Right atrium auricular region (tissue), 2 donors: ENCODE data around the gene DCTN1. TPM values are rescaled to one million over a fixed set of nuclear protein-coding genes. Genes with fewer than 3 reads are reported as not detected.
A peak's percentile ranks its signal among the peaks of the same experiment; 100 is the strongest.
"Not testable (repeated sequence)": the region's sequence is repeated elsewhere in the genome, so short reads cannot be mapped to it uniquely, and the experiment has no call there.

Source experiments
- DNase-seq: peaks from one replicate; pipeline ENCODE4 v3.0.0-alpha.2; 2019; ENCODE audit warnings: low spot score
- H3K27ac ChIP-seq, 2 donors: fragments of 200-600 bp; sonication (generic); 1 replicate in 1 of 2; 2 replicates in 1 of 2; pipeline ENCODE4 v1.5.1; 2016 to 2019
- H3K27me3 ChIP-seq, 2 donors: fragments of 200-600 bp; sonication (generic); one replicate each; pipeline versions ENCODE4 v1.5.1 to v1.6.0; 2017 to 2019
- H3K36me3 ChIP-seq: fragments of 200-600 bp; sonication (generic); one replicate; pipeline ENCODE4 v1.5.1; 2016
- H3K4me1 ChIP-seq, 2 donors: fragments of 200-600 bp; sonication (generic); one replicate each; pipeline versions ENCODE4 v1.5.1 to v1.6.0; 2017 to 2019
- H3K4me3 ChIP-seq, 2 donors: fragments of 200-600 bp; sonication (generic); 1 replicate in 1 of 2; 2 replicates in 1 of 2; pipeline ENCODE4 v1.5.1; 2017 to 2019; ENCODE audit warnings: mild to moderate bottlenecking in 1 of 2, moderate library complexity in 1 of 2
- H3K9me3 ChIP-seq, 2 donors: fragments of 200-600 bp; sonication (generic); one replicate each; pipeline ENCODE4 v1.5.1; 2019
- total RNA-seq, 2 donors: library from RNA; depleted of rRNA; stranded (reverse); fragments of >200 nt; gene quantifications; one replicate each; pipeline ENCODE4 v1.1.0, GENCODE V29; 2016
- TF ChIP-seq, protein P1 (sequence below), 2 donors: fragments of 200-600 bp; sonication (generic); IDR thresholded peaks; one replicate each; pipeline ENCODE4 v1.5.1; 2019; ENCODE audit warnings: antibody characterized with exemption in 2 of 2

DCTN1 gene
- total RNA-seq, 2 donors from 2014 or later: 86.5 to 102 TPM

DNA sequence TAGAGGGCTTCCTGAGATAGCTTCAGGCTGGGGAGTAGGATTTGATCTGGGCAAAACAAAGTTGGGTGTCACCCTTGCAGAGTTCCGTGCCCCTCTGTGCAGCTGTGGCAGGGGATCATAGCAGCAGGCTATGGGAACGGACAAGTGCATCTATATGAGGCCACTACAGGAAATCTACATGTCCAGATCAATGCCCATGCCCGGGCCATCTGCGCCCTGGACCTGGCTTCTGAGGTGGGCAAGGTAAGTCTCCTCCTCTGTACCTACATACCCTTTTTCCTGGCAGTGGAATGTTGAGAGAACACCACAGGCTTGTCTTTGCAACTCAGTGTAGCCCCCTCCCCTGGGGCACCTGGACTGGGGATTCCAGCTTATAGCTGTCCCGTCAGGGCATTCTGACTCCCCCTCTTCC lies 44.9 kb upstream of the DCTN1 start:
- Histone ChIP-seq H3K4me1 (peaks cover 0 to 13% of the 10 kb centered on the region in 2 donors), H3K27me3 (no peaks in the 10 kb centered on the region), H3K4me3 (no peak overlapping the region), H3K9me3 (no peaks in the 10 kb centered on the region), H3K27ac (no peak overlapping the region), H3K36me3 (peaks cover 38% of the 10 kb centered on the region)
- TF ChIP-seq, protein P1, sequence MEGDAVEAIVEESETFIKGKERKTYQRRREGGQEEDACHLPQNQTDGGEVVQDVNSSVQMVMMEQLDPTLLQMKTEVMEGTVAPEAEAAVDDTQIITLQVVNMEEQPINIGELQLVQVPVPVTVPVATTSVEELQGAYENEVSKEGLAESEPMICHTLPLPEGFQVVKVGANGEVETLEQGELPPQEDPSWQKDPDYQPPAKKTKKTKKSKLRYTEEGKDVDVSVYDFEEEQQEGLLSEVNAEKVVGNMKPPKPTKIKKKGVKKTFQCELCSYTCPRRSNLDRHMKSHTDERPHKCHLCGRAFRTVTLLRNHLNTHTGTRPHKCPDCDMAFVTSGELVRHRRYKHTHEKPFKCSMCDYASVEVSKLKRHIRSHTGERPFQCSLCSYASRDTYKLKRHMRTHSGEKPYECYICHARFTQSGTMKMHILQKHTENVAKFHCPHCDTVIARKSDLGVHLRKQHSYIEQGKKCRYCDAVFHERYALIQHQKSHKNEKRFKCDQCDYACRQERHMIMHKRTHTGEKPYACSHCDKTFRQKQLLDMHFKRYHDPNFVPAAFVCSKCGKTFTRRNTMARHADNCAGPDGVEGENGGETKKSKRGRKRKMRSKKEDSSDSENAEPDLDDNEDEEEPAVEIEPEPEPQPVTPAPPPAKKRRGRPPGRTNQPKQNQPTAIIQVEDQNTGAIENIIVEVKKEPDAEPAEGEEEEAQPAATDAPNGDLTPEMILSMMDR (IDR thresholded peaks at IDR 0.05): no peak
- no peak for DNase-seq

DNA sequence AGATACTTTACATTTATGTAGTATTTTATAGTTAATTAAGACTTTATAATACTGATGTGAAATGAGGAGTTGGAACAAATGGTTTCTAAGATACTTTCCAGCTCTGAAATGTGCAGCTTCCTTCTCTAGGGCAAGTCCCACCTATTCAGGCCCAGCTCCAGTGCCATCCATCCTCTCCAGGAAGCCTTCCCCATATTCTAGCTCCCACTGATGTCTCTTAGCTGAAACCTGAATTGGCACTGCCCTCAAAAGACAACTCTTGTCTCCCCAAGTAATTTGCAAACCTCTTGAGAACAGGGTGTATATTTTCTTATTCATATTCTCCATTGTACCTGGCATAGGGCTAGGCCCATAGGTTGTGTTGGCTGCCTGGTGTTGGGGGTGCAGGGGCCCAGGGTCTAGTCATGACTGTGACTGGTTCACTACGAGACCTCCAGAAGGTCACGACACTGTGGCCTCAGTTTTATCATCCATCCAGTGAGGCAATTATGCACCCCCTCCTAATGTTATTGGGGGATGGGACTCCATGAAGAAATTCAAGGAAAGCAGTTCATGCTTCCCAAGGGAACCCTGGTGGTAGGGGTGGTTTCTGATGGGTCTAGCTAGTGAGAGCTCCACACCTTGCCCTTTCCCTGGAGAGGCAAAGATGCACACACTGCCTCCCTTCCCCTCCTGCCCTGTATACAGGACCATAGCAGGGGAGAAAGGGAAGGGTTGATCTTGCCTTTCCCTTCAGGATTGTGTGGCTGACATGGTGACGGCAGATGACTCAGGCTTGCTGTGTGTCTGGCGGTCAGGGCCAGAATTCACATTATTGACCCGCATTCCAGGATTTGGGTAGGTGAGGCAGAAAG lies 44.3 kb upstream of the DCTN1 start:
- no peak for DNase-seq
- TF ChIP-seq, protein P1 (IDR thresholded peaks at IDR 0.05): no peak
- no peaks in the 10 kb centered on the region for H3K9me3 ChIP-seq
- peaks cover 32% of the 10 kb centered on the region for H3K36me3 ChIP-seq
- no peaks in the 10 kb centered on the region for H3K27me3 ChIP-seq
- no peak overlapping the region for H3K4me3 ChIP-seq
- H3K27ac ChIP-seq: no peak overlapping the region
- peaks cover 0 to 13% of the 10 kb centered on the region in 2 donors for H3K4me1 ChIP-seq

DNA sequence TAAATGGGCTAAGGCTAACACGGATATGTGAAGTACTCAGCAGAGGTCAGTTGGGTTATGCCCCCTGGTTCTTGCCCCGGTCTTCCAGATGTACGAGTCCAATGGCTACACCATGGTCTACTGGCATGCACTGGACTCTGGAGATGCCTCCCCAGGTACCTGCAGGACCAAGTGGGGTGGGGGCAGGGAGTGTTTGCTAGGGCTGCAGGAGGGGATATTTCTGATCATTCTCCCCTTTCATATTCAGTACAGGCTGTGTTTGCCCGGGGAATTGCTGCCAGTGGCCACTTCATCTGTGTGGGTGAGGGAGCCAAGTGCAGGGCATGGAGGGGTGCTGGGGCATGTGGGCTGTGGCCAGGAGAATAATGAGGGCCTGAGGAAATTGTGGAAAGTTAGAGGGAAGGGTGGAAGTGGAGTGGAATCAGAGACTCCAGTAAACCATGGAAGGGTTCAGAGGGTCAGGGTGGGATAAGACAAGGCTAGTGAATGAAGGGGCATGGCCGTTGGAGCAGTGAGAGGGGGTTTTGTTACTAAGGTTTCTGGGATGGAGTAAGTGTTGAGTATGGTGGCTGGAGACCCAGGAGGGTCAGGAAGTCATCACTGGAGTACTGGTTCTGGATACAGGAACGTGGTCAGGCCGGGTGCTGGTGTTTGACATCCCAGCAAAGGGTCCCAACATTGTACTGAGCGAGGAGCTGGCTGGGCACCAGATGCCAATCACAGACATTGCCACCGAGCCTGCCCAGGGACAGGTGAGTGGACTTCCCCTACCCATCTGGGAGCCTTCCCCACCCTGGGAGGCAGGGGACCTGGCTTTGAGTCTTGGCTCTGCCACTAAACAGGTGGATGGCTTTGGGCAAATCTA lies 43.4 kb upstream of the DCTN1 start:
- Histone ChIP-seq H3K27ac (no peak overlapping the region), H3K4me3 (no peak overlapping the region), H3K27me3 (no peaks in the 10 kb centered on the region), H3K4me1 (peaks cover 0 to 17% of the 10 kb centered on the region in 2 donors), H3K36me3 (peaks cover 23% of the 10 kb centered on the region), H3K9me3 (no peaks in the 10 kb centered on the region)
- TF ChIP-seq, protein P1 (IDR thresholded peaks at IDR 0.05): no peak
- no peak for DNase-seq

DNA sequence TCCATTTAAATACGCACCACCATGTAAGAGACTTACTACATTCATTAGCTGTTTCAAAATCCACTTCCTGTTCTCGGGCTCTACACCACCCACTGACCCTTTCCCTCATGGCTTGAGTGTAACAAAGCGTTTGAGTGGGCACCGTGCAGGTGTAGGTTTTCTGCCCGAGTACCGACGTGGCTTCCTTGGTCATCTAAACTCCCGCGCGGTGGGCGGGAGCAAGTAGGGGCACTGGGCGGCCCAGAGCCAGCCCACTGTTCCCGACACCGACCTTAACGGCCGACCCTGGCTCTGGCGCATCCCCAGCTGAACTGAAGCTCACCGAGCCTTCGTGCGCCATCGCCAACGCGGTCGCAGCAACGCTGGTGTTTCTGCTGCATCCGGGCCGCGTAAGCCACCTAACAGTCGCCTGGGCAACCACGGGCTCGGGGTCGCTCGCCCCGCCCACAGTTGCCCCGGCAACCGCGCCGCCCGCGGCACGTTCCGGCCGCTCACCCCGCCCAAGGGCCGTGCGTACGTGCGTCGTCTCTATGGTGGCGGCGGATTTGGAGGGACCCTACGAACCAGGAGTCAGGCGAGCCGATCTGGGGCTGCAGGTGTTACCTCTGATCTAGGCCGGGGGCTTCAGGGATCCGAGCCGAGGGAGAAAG lies 41.2 kb upstream of the DCTN1 start, which contains the start of the genes C2orf81 and WDR54:
Gene C2orf81 (minus strand): TSS at position 399 of the 650 bp plus-strand sequence. CDS start 59 bp downstream, at position 340.
Gene WDR54 (plus strand): TSS at position 510 of the 650 bp plus-strand sequence. CDS start 424 bp downstream, outside the sequence.
- peak within 1 kb of the TSS; percentile 49 to 64 for H3K4me3 ChIP-seq
- peak within 1 kb of the TSS; percentile 57 to 61 for H3K27ac ChIP-seq
- H3K4me1 ChIP-seq: peaks cover 0 to 22% of the 10 kb centered on the region in 2 donors
- H3K36me3 ChIP-seq: peaks cover 7% of the 10 kb centered on the region
- H3K9me3 ChIP-seq: no peaks in the 10 kb centered on the region
- no peaks in the 10 kb centered on the region for H3K27me3 ChIP-seq
- TF ChIP-seq, protein P1 (IDR thresholded peaks at IDR 0.05): no peak
- DNase-seq: peak; percentile 87

DNA sequence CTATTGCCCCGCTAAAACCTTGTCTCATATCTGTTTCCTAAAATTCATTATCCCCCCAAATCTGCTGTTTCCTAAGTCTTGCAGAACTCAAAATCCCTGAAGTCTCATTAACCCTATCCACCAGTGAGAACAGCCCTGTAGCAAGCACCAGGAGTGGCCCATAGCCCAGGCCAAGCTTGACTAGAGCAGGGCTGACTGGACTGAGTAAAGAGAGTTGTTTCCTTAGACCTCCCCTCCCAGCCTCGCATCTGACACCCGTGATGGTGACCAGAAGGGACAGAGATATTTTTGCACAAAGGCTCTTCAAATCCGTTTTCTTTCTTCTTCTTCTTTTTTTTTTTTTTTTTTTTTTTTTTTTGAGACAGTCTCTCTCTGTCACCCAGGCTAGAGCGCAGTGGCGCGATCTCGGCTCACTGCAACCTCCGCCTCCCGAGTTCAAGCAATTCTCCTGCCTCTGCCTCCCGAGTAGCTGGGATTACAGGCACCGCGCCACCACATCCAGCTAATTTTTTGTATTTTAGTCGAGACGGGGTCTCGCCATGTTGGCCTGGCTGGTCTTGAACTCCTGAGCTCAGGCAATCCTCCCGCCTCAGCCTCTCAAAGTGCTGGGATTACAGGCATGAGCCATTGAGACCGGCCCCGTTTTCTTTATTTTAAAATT lies 40.5 kb upstream of the DCTN1 start:
- not testable (repeated sequence) for H3K27ac ChIP-seq, DNase-seq, H3K27me3 ChIP-seq, H3K36me3 ChIP-seq, H3K9me3 ChIP-seq
- peak overlapping the region in 1 of 2 donors; percentile 64 for H3K4me3 ChIP-seq
- H3K4me1 ChIP-seq: peaks cover 0 to 28% of the 10 kb centered on the region in 2 donors
